Panc1 (cell line): ENCODE data around the gene LRRC41. TPM values are rescaled to one million over a fixed set of nuclear protein-coding genes. Genes with fewer than 3 reads are reported as not detected.

Experiments used
- ATAC-seq: fragments of 200-7000 bp; cut with Tn5 transposase; 2 replicates; pipeline ENCODE4 v1.9.1; 2020; ENCODE audit warnings: mild to moderate bottlenecking, moderate library complexity
- BruUV-seq: library from RNA; stranded (reverse); fragments of 400-500 nt; replicated peaks from 2 replicates; lab custom pipeline; 2021; lab: Mats Ljungman, UMichigan
- CTCF ChIA-PET: fragments of 300-600 bp; sonication (Branson Sonifier 250); formaldehyde crosslinking; loops from one replicate; lab custom pipeline; 2022; ENCODE audit warnings: antibody characterized with exemption; lab: Charles Lee
- POLR2A ChIA-PET: fragments of 300-600 bp; sonication (Branson Sonifier 250); formaldehyde crosslinking; loops from one replicate; lab custom pipeline; 2022; ENCODE audit warnings: antibody characterized with exemption; lab: Charles Lee
- DNase-seq: peaks from one replicate; pipeline ENCODE4 v3.0.0-alpha.2; 2010; ENCODE audit warnings: low read depth, low spot score
- H3K27ac ChIP-seq: 2 replicates; pipeline ENCODE4 v1.5.1; 2011; ENCODE audit warnings: mild to moderate bottlenecking, low read length, inconsistent platforms
- H3K27me3 ChIP-seq: fragments of 200-500 bp; sonication (Bioruptor generic); 2 replicates; pipeline ENCODE4 v1.6.0; 2014; ENCODE audit warnings: low read length, inconsistent platforms; ENCODE audit not compliant: control insufficient read depth, insufficient read depth
- H3K36me3 ChIP-seq: fragments of 200-500 bp; sonication (Bioruptor generic); 2 replicates; pipeline ENCODE4 v1.5.1; 2014; ENCODE audit warnings: inconsistent platforms, mild to moderate bottlenecking, low read length, moderate library complexity; ENCODE audit not compliant: control insufficient read depth, insufficient read depth
- H3K4me1 ChIP-seq: 2 replicates; pipeline ENCODE4 v1.5.1; 2011; ENCODE audit warnings: inconsistent platforms, mild to moderate bottlenecking, low read length, moderate library complexity; ENCODE audit not compliant: control insufficient read depth, insufficient read depth
- H3K4me3 ChIP-seq, 2 experiments: 2 replicates each; pipeline ENCODE4 v1.5.1; 2011 to 2012; ENCODE audit warnings: low read depth in 2 of 2, low read length in 2 of 2, mild to moderate bottlenecking in 2 of 2, inconsistent platforms in 1 of 2, moderate library complexity in 1 of 2
- H3K9me3 ChIP-seq: fragments of 200-500 bp; sonication (Bioruptor generic); 2 replicates; pipeline ENCODE4 v1.5.1; 2014; ENCODE audit warnings: low read depth, mild to moderate bottlenecking, inconsistent platforms, low read length, moderate library complexity; ENCODE audit not compliant: control insufficient read depth, insufficient read depth
- CTCF ChIP-seq: fragments of 450-650 bp; IDR thresholded peaks from 2 replicates; pipeline ENCODE4 v1.5.1; 2017; ENCODE audit warnings: mild to moderate bottlenecking
- POLR2AphosphoS5 ChIP-seq: IDR thresholded peaks from 2 replicates; pipeline ENCODE4 v1.6.1; 2012; ENCODE audit warnings: mild to moderate bottlenecking, low read depth, low read length, moderate library complexity
- REST ChIP-seq, 2 experiments: IDR thresholded peaks; 2 replicates each; pipeline ENCODE4 v1.6.1; 2011 to 2012; ENCODE audit warnings: low read depth in 2 of 2, control low read depth in 1 of 2, low read length in 1 of 2, mild to moderate bottlenecking in 1 of 2, moderate library complexity in 1 of 2; ENCODE audit not compliant: insufficient read depth in 1 of 2
- SIN3A ChIP-seq: IDR thresholded peaks from 2 replicates; pipeline ENCODE4 v1.6.1; 2012; ENCODE audit warnings: low read depth, mild to moderate bottlenecking, low read length, moderate library complexity, borderline replicate concordance; ENCODE audit not compliant: insufficient read depth
- TCF7L2 ChIP-seq: IDR thresholded peaks from 2 replicates; pipeline ENCODE4 v1.6.1; 2011; ENCODE audit warnings: mild to moderate bottlenecking, low read depth, low read length, inconsistent platforms
- in situ Hi-C: cut with HindIII; loops from 2 replicates; pipeline ENCODE4 v1.10.0; 2016; ENCODE audit warnings: low sequenced_read_pairs, low pct_unique_long_range_greater_than_20kb
- intact Hi-C: fragments of 100-400 bp; cut with micrococcal nuclease; formaldehyde crosslinking; loops from one replicate; pipeline ENCODE4 v1.10.0; 2022; ENCODE audit not compliant: unreplicated experiment
- total RNA-seq: library from RNA; stranded (reverse); gene quantifications from one replicate; pipeline ENCODE4 v1.2.1, GENCODE V29; 2021; ENCODE audit not compliant: unreplicated experiment

Gene LRRC41
- total RNA-seq, 1 experiment from 2014 or later, result 55.3 TPM

DNA sequence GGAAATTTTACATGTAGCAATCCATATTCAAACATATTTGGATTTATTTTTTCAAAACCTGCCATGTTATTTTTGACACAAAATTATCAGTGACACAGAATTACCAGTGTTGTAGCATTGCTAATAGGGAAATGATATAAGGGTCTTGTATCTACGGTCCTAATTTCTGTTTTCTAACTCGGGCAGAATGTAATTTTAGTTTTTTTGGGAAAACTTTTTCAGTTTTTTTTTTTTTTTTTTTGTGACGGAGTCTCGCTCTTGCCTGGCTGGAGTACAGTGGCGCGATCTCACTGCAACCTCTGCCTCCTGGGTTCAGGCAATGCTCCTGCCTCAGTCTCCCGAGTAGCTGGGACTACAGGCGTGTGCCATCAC lies 2.7 kb upstream of the LRRC41 start:
- no peak for DNase-seq
- H3K27ac ChIP-seq, result peak overlapping the region; percentile 72
- in situ Hi-C loops (no loop called here), intact Hi-C loops (no loop called here)
- no peak for TF ChIP-seq TCF7L2
- no peak for TF ChIP-seq CTCF
- no peak for TF ChIP-seq POLR2AphosphoS5
- TF ChIP-seq SIN3A, result no peak
- TF ChIP-seq REST (IDR thresholded peaks at IDR 0.05; ENCODE audit: insufficient read depth in 1 of 2, low read depth in 2 of 2, low read length in 1 of 2), result no peak
- no peak for ATAC-seq
- peaks cover 7% of the 10 kb centered on the region; the same call in 1 of the 2 replicates for H3K36me3 ChIP-seq
- ChIA-PET POLR2A (no interaction called here), CTCF (no interaction called here)
- H3K4me1 ChIP-seq, result peaks cover 16% of the 10 kb centered on the region; the same call in 1 of the 2 replicates
- no peaks in the 10 kb centered on the region for H3K9me3 ChIP-seq
- no TSS peak for BruUV-seq
- peak overlapping the region; percentile 88 to 100 for H3K4me3 ChIP-seq
- H3K27me3 ChIP-seq, result no peaks in the 10 kb centered on the region

GRCh38 chr1:46303872-46304326 lies 483 bp upstream of the LRRC41 start:
- POLR2A ChIA-PET, result interaction anchor here (0.6 to 1.2 kb wide), 2 partner anchors 36 to 59 kb away, joined by 3 to 5 read pairs; no protein-coding TSS in a partner anchor
- peak overlapping the region; percentile 88 to 100 for H3K4me3 ChIP-seq
- peaks cover 7% of the 10 kb centered on the region; the same call in 1 of the 2 replicates for H3K36me3 ChIP-seq
- ATAC-seq, result peak; percentile 15
- no peak for DNase-seq
- TSS peak; percentile 94 for BruUV-seq
- CTCF ChIA-PET, result interaction anchor here (0.6 kb wide), 1 partner anchor 13 kb away, joined by 3 read pairs; no protein-coding TSS in a partner anchor
- intact Hi-C loops (no loop called here), in situ Hi-C loops (no loop called here)
- H3K9me3 ChIP-seq, result no peaks in the 10 kb centered on the region
- H3K27ac ChIP-seq, result peak overlapping the region; percentile 97
- no peaks in the 10 kb centered on the region for H3K27me3 ChIP-seq
- peaks cover 21% of the 10 kb centered on the region; the same call in 1 of the 2 replicates for H3K4me1 ChIP-seq
- TF ChIP-seq POLR2AphosphoS5 (no peak), SIN3A (no peak), REST (IDR thresholded peaks at IDR 0.05; ENCODE audit: insufficient read depth in 1 of 2, low read depth in 2 of 2, low read length in 1 of 2) (no peak), TCF7L2 (no peak), CTCF (no peak)
